ENCODE data around the gene ATRNL1. TPM values are rescaled to one million over a fixed set of nuclear protein-coding genes. Genes with fewer than 3 reads are reported as not detected.
"Not testable (repeated sequence)": the region's sequence is repeated elsewhere in the genome, so short reads cannot be mapped to it uniquely, and the experiment has no call there.

Gene ATRNL1
- total RNA-seq, 1 donor from 2014 or later, result 0.93 TPM

DNA sequence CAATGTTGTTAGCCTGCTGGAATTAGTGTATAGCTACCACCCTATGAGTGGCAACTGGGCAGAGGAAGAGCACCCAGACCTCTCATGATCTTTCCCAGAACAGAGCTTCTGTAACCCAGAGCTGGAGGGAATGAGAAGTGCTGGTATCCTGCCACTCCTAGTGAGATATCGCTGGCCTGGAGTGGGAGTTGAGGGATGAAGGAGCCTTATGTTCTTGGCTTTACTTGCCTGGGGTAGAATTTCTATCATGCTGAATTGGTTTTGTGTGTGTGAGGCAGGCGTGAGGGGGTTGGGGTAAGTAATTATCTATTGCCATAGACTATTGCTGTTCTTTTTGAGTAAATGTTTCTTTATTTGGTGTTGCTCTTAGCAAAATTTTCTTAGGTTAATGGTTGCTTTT, 146.6 kb downstream of the ATRNL1 start:
- H3K27me3 ChIP-seq, result no peaks in the 10 kb centered on the region
- H3K27ac ChIP-seq, result no peak overlapping the region
- no peaks in the 10 kb centered on the region for H3K4me1 ChIP-seq
- intact Hi-C loops (cut with DNase I), result no loop called here
- no peaks in the 10 kb centered on the region for H3K9me3 ChIP-seq
- no peak overlapping the region for H3K4me3 ChIP-seq
- DNase-seq (no peak), ATAC-seq (no peak)
- no peaks in the 10 kb centered on the region for H3K36me3 ChIP-seq
- no peak for TF ChIP-seq CTCF (IDR thresholded peaks at IDR 0.05)

GRCh38 chr10:115250784-115251183, 157.6 kb downstream of the ATRNL1 start:
- ATAC-seq (no peak), DNase-seq (no peak)
- Histone ChIP-seq H3K27ac (no peak overlapping the region), H3K4me1 (no peaks in the 10 kb centered on the region), H3K36me3 (no peaks in the 10 kb centered on the region), H3K4me3 (no peak overlapping the region), H3K9me3 (no peaks in the 10 kb centered on the region), H3K27me3 (no peaks in the 10 kb centered on the region)
- intact Hi-C loops (cut with DNase I), result no loop called here
- TF ChIP-seq CTCF (IDR thresholded peaks at IDR 0.05), result no peak

- intact Hi-C loops (cut with DNase I); H3K27me3 ChIP-seq: not testable (repeated sequence)
Observed at GRCh38 chr10:115253765-115254164, 160.6 kb downstream of the ATRNL1 start.

DNA sequence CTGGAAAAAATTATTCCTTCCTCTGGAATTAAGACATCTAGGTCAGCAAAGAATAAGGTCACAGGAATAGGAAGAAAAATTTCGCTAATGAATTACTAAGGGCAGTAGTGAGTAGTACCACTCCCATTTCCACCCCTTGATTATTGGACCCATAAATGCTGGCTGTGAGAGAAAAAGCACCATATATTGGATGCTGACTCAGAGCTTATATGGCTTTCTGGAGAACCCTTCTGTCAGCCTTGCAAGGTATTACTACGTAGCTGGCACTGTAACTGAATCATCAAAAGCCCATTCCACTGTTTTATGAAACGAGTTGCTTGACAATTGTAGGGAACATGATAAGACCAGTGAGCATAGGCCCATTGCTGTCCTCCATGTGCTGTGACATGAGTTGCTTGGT, 179.3 kb downstream of the ATRNL1 start:
- H3K36me3 ChIP-seq, result no peaks in the 10 kb centered on the region
- H3K27me3 ChIP-seq, result no peaks in the 10 kb centered on the region
- H3K4me1 ChIP-seq, result no peaks in the 10 kb centered on the region
- ATAC-seq (no peak), DNase-seq (no peak)
- H3K9me3 ChIP-seq, result no peaks in the 10 kb centered on the region
- TF ChIP-seq CTCF (IDR thresholded peaks at IDR 0.05), result no peak
- intact Hi-C loops (cut with DNase I), result no loop called here
- H3K4me3 ChIP-seq, result no peak overlapping the region
- no peak overlapping the region for H3K27ac ChIP-seq

More at GRCh38 chr10:115253765-115254164, 160.6 kb downstream of the ATRNL1 start:
- not testable (repeated sequence) for ATAC-seq, H3K4me3 ChIP-seq, DNase-seq, H3K9me3 ChIP-seq, H3K27ac ChIP-seq, H3K36me3 ChIP-seq, H3K4me1 ChIP-seq

- DNase-seq (no peak), ATAC-seq (no peak)
- H3K4me1 ChIP-seq, result no peaks in the 10 kb centered on the region
- no peaks in the 10 kb centered on the region for H3K9me3 ChIP-seq
- intact Hi-C loops (cut with DNase I), result no loop called here
- no peak overlapping the region for H3K4me3 ChIP-seq
- no peak for TF ChIP-seq CTCF (IDR thresholded peaks at IDR 0.05)
- no peaks in the 10 kb centered on the region for H3K27me3 ChIP-seq
- no peaks in the 10 kb centered on the region for H3K36me3 ChIP-seq
- H3K27ac ChIP-seq, result no peak overlapping the region
Observed at GRCh38 chr10:115278294-115278693, 185.1 kb downstream of the ATRNL1 start.

DNA sequence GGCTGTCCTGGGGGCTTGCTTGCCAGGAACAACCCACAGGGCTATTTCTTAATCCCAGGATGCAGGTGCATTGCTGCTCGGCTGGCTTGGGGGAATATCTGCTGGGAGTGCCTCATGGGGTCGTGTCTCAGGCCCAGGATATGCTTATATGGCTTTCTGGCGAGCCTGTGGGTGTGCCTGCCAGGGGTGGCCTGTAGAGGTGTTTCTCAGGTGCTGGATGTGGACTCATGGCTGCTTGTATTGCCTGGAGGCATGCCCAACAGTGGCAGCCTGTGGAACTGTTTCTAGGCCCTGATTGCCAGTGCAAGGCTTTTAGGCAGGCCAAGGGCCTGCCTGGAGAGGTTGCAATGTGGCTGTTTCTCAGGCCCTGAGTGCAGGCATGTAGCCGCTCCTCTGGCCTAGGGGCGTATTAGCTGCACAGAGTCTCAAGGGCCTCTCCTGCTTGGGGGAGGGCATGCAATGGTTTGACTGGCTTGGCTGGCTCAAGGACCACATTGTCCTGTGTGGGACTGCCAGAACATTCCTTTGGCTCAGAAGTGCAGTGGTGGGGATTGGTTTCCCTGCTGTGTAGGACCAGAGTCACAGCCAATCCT, 202.1 kb downstream of the ATRNL1 start:
- Histone ChIP-seq H3K36me3 (no peaks in the 10 kb centered on the region), H3K9me3 (peaks cover 4% of the 10 kb centered on the region), H3K4me3 (no peak overlapping the region), H3K27me3 (no peaks in the 10 kb centered on the region), H3K4me1 (no peaks in the 10 kb centered on the region), H3K27ac (no peak overlapping the region)
- no peak for TF ChIP-seq CTCF (IDR thresholded peaks at IDR 0.05)
- intact Hi-C loops (cut with DNase I), result no loop called here
- ATAC-seq (peak; percentile 14), DNase-seq (no peak)
